GM12801 (cell line): ENCODE data around the gene VSTM4.

ENCODE experiments used
- TF ChIP-seq, protein P1 (sequence below): IDR thresholded peaks from one replicate; pipeline ENCODE4 v1.5.1; 2011; ENCODE audit warnings: control low read depth; ENCODE audit not compliant: insufficient read length; ENCODE audit errors: extremely low read depth

The VSTM4 gene

DNA sequence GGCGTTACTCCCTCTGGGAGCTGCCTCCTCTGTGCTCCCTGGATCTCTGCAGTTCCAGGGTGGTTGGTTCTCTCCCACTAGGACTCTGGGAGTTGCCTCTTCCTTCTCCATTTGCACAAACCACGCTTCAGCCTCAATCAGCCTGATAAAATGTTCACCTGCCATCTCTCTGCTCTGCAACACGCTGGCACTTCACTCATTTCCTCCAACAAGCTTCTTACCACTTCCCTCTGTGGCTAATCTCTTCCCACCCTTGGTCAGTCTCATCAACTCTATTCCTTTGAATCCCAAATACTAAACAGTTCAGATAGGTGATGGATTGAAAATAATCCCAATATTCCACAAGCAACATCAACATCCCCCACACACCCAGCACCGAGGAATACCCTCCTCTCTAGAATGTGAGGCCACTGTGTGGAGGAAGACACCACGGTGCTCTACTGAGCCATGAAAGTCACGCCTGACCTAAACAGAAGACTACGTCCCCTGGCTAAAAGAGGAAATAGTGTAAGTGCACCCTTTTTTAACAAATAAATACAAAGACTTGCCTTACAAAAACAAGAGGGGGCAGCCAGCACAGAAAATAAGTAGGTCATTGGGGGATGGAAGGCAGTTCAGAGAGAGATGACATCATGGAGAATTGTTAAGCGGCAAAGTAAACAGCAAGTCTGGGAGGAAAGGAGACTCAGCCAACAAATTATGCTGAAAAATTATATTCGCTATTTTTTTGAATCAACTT lies 20.4 kb upstream of the VSTM4 start:
- TF ChIP-seq, protein P1, sequence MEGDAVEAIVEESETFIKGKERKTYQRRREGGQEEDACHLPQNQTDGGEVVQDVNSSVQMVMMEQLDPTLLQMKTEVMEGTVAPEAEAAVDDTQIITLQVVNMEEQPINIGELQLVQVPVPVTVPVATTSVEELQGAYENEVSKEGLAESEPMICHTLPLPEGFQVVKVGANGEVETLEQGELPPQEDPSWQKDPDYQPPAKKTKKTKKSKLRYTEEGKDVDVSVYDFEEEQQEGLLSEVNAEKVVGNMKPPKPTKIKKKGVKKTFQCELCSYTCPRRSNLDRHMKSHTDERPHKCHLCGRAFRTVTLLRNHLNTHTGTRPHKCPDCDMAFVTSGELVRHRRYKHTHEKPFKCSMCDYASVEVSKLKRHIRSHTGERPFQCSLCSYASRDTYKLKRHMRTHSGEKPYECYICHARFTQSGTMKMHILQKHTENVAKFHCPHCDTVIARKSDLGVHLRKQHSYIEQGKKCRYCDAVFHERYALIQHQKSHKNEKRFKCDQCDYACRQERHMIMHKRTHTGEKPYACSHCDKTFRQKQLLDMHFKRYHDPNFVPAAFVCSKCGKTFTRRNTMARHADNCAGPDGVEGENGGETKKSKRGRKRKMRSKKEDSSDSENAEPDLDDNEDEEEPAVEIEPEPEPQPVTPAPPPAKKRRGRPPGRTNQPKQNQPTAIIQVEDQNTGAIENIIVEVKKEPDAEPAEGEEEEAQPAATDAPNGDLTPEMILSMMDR = no peak

DNA sequence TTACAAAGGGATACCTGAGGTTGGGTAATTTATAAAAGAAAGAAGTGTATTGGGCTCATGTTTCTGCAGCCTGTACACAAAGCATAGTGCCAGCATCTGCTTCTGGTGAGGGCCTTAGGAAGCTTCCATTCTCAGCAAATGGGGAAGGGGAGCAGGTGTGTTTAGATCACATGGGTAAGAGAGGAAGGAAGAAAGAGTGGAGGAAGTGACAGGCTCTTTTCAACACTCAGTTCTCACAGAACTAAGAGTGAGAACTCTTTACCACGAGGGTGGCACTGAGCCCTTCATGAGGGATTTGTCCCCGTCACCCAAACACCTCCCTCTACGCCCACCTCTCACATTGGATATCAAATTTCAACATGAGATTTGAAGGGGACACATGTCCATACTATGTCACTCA lies 19.0 kb upstream of the VSTM4 start:
- TF ChIP-seq, protein P1 = no peak

DNA sequence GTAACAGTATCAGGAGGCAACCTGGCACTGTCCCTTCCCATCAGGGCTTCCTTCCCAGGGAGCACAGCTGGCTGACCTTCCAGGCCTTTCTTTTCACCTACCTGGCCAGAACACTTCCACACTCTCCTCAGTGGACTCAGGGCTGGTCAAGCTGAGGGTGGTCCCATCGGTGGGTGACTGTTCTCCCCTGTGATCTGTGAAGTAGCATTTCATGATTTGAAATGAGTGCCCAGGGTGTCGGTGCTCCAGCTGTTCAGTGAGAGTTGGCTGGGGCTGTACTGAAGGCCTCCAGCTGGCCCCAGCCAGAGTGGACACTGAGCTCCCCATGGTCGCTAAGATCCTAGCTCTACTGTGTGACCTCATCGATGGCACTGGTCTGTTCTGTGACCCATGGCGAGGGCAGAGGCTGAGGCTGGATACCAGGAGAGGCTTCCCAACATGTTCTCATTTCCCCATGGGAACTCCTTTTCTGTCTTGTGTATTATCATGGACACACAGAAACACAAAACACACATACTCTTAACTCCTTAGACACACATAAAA lies 18.5 kb upstream of the VSTM4 start, which contains the start of gene FAM170B:
Gene FAM170B, minus strand, starts transcription at position 316 of the 543 bp plus-strand sequence. Its CDS starts 103 bp downstream, at position 213.
- TF ChIP-seq, protein P1 = no peak

DNA sequence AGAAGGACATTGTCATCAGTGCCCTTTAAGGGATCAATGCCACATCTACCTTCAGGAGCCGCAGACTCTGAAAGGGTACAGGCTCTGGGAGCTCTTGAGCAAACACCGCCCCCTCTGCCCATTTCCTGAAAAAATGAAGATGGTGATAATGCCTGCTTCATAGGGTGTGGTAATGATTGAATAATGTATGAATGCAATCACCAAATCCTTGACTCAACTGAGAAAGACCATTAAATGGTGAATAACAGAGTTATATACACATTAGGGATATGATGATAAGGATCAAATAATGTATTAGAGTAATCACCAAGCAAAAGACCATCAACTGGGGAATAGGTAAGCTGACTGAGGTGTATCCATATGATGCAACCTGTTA lies 17.0 kb upstream of the VSTM4 start:
- TF ChIP-seq, protein P1 = no peak

DNA sequence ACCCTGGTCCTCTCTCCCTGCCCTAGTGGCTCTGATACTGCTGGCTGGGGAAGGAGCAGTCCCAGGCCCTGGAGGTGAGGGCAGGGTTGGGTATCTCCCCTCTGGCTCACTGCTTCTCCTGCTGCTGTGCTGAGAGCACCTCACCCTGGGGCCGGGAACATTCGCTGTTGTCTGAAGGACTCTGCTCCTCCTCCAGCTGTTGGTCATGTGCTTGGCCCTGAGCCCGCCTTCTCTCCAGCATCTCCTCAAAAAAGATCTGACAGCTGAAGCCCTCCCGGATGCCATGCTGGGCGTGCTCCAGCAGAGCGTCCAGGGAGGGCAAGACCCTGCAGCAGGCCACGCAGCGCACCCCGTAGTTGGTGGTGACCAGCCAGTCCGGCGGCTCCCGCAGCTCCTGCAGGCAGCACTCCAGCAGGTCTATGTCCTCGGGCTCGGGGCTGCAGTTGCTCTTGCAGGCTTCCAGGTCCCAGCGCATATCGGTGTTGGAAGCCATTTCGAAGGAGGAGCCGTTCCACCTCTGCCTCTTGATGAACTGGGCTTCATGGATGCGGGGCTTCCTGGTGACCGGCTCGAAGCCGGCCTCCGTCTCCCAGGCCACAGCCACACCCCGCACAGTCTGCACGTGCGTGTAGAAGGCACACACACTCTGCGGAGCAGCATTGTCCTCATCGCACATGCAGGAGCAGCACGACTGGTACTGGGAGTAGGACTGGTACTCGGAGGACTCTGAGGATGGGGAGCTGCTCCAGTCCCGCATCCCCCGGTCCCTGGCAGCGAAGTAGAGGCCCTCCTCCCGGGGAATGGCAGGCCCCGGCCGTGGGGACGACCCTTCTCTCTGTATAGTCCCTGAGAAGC lies 16.4 kb upstream of the VSTM4 start:
- TF ChIP-seq, protein P1 = no peak

DNA sequence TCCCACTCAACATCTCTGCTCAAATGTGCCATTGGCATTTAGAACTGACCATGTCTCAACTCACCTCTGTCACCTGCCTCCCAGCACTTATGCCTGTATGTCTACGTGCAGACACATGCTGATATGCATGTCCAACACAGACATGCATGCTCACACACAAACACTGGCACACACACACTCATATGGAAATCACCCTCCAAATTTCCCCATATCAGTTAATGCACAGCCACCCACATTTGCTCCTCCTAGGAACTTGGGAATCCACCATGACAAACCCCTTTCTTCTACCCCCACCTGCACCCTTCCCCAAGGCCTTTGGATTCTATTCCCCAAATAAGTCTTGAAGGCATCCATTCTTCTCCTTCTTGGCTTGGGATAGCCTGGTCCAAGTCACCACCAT lies 14.1 kb upstream of the VSTM4 start:
- TF ChIP-seq, protein P1 = no peak

DNA sequence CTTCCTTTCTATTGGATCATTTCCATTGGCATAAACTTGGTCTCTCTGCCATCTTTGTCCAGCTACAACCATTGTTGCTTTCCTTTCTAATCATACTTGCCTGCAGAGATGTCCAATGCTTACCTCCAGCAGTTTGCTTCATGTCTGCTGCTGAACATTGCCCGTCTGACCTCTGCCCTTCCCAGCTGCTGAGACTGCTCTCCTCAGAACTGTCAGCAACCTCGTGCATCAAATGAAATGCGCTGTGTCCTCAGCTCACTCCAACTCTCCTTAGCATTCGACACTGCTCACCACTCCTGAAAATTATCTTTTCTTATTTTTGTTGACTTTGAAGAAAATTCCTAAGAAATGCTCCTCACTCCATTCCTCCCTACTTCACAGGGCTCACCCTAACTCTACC lies 13.5 kb upstream of the VSTM4 start:
- TF ChIP-seq, protein P1 = no peak
